22Rv1 (cell line): ENCODE results near the gene PRMT3.

Experiments
- ZFX ChIP-seq: fragments of 450-650 bp; IDR thresholded peaks from 2 replicates; pipeline ENCODE4 v1.6.1; 2017; ENCODE audit warnings: antibody characterized with exemption, borderline replicate concordance
- TF ChIP-seq, protein P1 (sequence below): fragments of 450-650 bp; IDR thresholded peaks from 2 replicates; pipeline ENCODE4 v1.5.1; 2017; ENCODE audit warnings: mild to moderate bottlenecking

DNA sequence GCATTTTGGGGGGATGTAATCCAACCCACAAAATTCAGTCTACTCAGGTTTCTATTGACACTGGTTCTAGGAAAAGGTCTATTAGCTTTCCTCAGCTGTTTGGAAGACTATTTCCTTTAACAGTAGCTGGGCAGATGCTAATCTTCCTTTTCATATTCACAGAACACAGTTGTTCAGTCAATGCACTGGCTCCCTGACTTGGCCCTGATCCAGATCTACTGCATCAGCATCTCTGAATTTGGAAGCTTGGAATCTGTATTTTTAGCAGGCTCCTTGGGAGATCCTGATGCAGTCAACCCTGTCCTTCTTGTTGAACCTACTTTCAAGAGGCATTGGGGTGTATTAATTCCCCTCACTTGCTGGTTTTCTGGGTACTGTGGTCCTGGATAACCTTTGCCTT, 17.7 kb upstream of the PRMT3 start:
- TF ChIP-seq, protein P1, sequence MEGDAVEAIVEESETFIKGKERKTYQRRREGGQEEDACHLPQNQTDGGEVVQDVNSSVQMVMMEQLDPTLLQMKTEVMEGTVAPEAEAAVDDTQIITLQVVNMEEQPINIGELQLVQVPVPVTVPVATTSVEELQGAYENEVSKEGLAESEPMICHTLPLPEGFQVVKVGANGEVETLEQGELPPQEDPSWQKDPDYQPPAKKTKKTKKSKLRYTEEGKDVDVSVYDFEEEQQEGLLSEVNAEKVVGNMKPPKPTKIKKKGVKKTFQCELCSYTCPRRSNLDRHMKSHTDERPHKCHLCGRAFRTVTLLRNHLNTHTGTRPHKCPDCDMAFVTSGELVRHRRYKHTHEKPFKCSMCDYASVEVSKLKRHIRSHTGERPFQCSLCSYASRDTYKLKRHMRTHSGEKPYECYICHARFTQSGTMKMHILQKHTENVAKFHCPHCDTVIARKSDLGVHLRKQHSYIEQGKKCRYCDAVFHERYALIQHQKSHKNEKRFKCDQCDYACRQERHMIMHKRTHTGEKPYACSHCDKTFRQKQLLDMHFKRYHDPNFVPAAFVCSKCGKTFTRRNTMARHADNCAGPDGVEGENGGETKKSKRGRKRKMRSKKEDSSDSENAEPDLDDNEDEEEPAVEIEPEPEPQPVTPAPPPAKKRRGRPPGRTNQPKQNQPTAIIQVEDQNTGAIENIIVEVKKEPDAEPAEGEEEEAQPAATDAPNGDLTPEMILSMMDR = no peak
- no peak for TF ChIP-seq ZFX
